ENCODE results near the gene NBEA.
"Not testable (repeated sequence)": the region's sequence is repeated elsewhere in the genome, so short reads cannot be mapped to it uniquely, and the experiment has no call there.

NBEA gene

DNA sequence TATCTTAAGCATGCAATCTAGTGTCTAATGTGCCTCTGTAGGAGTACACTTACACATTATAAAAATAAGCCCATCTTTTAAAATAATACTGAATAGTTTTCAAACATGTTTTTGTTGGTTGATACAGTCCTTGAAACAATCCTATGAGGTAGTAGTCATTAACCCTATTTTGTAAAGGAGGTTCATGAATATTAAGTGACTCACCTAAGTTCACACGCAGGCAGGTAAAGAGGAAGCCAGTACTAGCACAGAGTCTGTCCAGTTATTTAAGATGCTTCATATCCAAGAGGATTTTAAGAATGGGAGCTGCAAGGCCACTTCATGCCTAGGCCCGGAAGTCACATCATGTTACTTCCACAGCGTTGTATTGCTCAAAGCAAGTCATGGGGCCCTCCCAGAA lies 655.4 kb downstream of the NBEA start:
- DNase-seq: no peak

DNA sequence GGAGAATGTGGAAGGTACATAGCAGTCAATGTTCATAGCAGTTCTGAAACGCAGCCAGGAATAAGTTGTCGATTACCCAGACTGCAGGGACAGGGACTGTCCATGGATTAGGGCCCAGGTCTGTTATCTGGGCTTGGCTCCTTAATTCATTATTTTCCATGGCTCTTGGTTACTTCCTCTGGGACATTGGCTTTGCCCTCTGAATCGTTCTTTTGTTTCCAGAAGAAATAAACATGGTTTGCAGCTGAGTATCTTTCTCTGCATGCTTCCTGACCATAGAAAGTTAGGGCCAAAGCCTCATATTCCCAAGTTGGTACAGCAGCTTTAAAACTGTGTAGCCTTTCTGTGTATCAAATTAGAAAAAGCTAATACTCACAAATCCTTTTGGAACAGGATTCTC lies 656.2 kb downstream of the NBEA start:
- no peak for DNase-seq

DNA sequence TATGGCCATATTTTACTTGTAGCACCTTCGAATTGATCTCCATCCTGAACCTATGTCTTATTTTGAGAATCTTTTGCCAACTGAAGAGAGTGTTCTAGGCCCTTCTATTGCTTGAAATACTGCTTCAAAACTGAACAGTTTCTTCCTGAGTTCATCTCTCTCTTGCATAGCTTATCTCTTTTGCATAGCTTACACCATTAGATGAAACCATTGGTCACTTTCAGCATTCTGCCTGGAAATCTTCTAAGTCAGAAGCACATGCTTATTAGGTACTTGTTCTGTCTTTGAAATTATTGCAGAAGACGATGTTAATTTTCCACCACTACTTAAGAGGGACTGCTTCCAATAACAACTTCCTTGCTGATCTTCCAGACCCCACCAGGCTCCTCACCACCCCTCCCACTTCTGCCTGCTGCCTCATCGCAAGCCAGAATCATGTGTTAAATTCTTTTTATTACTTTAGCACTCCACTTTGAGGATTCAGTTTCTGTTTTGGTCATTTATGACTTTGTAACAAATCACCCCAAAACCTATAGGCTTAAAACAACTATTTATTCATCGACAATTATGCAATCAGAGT lies 656.8 kb downstream of the NBEA start:
- DNase-seq: no peak

DNA sequence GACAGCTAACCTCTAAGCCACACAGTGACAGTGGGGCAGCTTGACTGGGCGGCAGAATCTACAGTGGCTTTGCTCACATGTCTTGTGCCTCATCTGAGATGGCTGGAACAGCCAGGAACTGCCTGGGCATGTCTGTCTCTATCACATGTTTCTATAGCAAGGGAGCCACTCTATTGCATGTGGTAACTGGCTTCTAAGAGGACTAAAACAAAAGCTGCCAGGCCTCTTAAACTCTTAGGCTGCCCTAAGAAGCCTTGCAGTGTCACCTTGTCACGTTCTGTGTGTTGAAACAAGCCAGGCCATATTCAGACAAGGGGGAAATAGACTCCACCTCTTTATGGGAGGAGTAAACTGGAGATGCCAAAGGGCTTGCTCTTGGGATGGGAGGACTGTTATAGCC lies 657.3 kb downstream of the NBEA start:
- no peak for DNase-seq

DNA sequence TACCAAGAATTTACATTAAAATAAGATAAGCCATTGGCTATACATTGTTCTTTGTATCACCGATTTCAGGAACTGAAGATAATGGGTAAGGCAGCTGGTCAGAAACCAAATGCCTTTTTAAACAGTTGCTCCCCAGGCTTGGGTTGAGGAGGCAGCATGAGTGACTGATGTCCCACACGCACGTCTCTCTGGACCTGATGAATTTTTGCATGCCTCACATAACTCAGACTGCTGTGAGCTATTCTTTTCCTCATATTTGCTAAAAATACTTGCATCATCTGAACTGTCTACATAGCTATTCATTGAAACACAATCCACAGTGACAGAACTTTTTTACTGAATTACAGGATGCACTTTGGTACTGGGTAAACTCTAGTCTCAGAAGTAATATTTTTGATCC lies 658.1 kb downstream of the NBEA start:
- no peak for DNase-seq

DNA sequence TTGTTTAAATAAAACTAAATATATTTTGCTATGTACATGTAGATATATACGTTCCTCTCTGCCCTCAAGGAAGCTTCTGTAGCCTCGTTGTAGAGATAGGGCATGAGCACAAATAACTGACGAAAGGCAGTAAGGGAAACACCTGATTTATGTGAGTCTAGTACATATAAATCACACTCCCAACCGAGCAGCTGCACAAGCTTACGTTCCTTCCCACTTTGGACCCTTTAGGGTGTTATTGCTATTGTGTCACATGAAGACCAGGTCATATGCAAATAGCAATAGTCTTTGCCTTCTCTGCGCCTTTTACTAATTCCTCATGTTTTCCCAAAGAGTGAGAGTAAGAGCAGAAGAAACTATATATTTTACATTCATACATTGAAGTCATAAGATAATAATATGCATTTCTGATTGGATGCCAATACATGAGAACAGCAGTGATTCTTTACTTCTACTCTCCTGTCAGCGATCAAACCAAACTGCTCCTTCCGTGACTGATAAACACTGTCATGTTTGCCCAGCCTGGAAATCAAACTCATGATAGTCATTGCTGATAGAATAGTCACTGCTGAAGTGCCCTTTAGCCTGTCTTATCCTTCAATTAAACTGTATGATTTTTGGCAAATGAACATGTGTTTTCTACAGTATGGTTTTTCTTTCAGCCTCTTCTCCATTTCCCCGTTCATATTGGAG lies 661.7 kb downstream of the NBEA start:
- DNase-seq: no peak

DNA sequence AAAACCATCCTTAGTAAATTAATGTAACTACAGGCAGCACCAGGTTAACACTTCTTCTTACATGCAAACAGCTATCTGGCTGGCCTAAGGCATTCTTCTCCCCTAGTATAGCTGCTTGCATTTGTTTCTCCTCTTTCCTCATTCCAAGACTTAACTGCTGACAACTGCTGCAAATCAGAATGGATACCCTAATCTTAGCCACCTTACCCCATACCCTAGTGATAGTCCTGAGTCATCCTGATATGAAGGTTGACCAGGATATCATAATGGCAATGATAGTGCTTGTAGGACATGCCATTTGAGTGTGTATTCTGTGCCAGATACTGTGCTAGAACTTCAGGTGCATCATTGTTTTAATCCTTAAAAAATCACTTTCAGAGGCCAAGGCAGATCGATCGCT lies 672.6 kb downstream of the NBEA start:
- no peak for DNase-seq

DNA sequence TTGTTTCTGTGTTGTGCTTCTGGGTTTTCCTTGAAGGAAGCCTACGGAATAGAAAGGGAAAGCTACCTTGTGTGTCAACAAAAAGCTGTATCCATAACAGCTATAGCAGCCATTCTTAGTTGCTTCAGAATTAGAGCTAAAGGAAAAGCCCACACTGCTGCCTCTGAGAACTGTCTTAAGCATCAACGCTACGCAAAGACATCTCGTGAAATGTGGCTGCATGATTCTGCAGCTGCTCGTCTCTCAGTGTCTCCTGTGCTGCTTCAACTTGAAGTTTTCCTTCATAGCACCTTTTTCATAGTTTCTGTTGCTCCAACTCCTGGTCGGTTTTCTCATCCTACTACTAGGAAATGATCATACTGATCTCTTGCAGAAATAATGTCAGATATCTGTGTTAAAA lies 675.4 kb downstream of the NBEA start:
- no peak for DNase-seq

DNA sequence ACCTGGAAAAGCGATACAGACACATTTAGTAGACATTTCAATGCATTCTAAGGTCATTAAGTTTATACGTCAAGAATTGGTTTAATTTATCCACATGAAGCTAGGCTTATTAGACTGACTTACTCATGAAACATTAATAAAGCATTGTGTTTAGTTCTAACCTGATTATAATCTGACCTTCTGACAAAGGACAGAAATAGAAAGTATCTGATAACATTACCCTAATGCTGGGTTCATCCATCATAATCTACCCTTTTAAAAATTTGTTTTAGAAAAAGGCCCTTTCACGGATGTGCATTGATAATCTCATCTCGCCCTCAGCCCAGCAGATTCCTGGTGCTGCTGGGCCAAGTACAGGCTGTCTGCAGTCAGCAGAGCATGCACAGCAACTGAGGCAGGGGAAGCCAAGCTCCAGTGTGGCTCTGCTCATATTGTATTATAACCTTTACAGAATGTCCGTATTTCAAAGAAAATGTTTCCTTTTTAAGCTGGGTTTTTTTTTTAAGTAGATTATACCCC lies 676.6 kb downstream of the NBEA start:
- no peak for DNase-seq

DNA sequence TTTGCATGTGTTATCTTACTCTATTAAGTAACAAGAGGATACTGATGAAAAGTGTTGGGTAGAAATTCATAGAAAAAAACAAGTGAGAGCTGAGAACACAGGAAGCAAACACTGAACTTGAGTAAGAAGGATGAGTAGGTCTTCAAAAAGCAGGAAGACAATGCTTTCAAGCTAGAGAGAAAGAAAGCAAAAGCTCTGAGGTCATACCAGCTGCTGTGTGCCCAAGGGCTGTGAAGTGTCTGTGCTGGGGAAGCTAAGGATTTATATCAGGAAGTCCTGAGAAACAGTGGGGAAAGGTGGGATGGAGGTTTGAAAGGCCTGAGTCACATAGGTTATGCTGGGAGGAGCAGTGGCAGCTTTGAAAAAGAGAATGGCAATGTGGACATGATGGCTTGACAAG lies 679.9 kb downstream of the NBEA start:
- DNase-seq: peak; percentile 1

DNA sequence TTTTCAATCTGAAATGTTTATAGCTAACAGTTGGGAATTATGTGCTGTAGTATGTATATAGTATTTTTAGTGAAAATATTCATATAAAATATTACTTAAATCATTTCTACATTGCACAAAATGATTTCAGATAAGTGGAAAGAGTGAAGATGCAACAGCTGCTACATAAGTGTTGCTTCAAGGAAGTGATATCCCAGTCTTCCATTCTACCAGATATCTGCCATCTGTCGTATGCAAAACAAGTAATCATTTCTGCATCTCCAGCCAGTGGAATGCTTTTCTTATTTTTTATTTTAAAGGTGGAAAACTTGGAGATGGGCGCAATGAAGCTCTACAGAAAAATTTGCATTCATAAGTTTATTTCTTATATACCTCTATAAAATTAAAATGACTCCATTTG lies 687.0 kb downstream of the NBEA start:
- DNase-seq: no peak

DNA sequence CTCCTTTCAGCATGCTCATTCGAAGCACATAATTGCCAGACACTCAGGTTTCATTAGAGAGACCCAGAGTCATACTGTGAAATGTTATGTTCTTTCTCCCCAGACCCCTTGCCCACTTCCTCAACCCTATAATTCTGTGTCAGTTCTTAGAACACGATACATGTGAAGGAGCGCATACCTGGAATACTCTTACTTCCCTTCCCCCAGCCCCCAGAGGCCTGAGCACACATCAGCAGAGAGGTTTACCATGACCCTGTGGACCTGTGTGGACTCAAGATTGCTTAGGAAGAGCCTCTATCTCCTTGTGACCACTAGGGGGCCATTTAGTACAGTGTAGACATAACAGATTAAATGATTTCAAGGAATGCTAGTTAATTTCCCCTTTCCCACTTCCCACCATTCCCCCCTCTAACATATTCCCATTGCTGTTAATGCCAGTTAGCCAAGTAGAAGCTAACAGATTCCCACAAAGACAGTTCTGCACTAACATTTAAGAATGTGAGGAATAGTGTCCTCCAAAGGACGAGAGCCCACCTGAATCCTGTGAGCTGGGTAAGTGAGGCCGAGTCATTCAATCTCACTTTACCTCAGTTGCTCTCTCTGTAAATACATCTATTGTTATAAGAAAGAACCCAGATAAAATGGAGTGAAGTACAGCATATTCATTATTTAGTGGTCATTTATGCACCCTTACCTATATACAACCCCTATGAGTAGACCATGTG lies 688.6 kb downstream of the NBEA start:
- DNase-seq: peak; percentile 48

DNA sequence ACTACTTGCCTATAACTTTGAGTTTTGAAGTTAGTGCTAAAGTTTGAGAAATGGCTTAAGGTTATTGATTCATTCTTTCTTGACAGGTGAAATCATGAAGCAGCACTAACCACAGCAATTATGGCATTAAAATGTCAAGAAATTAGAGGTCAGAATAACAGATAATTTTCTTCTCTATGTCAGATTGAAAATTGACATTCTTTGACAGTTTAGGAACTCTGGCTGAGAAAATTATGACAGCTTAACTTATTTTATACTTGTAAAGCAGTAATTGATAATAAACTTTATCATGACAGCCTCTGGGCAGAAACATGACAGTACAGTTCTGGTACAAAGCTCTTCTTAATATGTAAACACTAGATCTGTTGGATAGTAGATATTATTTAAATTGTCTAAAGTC lies 689.6 kb downstream of the NBEA start:
- DNase-seq: no peak

DNA sequence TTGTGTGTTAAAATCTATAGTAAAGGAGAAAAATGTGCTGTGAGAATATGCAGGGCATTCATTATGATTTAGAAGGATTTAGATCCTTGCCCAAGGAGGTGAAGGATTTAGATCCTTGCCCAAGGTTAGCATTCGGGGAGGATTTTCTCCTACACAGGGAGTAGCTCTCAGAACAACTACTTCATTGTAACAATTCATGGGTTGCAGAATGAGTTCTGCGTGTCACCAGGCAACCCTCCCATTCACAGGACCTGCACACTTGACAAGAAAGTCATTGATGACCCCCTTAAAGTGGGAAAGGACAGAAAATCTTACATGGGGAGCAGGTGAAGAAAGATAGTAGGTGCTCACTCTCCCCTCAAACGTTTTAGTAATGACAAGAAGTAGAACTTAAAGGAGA lies 701.6 kb downstream of the NBEA start:
- DNase-seq: no peak

DNA sequence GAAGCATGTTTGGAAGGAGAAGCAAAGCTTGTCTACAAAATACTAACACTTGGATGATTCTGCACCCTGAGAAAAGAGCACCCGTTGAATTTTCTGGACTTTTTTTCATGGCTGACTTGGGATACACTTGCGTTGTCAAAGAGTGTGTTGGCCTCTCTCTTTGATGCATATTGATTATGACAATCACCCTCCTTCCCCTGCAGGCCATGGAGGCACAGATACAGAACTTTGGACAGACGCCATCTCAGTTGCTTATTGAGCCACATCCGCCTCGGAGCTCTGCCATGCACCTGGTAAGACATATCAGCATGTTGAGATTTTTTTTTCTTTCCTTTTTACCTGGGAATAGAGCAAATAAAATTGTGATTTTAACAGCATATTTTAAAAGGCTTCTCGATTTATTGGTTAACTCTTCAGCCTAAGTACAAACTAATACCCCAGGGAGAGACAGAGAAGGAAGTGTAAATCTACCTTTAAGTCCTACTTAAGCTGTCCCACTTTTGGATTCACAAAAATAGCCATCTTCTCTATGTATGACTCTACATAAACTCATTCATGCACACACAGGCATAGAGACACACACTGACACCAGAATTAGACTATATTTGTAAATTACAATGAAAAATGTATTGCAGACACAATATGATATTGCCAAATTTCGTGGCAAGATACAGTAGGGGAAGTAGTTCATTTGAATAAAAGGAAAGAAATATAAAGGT lies 704.1 kb downstream of the NBEA start:
- DNase-seq: no peak

DNA sequence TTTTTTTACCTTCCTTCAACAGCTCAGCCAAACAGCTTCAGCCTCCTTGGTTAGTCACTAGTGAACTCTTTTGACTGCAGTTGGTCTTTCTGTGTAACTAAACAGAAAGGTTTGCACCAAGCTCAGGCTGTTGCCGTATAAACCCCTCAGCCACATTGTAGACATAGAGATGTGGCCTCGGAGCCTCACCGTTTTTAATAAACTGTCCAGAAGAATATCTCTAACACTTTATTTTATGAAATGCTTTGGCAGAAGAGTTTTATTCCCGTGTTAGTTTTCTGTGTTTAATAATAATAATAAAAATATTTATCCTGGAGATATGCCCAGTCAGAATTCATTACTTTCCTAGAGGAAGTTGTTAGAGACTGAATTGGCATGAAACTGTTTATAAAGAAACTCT lies 706.1 kb downstream of the NBEA start:
- DNase-seq: no peak

DNA sequence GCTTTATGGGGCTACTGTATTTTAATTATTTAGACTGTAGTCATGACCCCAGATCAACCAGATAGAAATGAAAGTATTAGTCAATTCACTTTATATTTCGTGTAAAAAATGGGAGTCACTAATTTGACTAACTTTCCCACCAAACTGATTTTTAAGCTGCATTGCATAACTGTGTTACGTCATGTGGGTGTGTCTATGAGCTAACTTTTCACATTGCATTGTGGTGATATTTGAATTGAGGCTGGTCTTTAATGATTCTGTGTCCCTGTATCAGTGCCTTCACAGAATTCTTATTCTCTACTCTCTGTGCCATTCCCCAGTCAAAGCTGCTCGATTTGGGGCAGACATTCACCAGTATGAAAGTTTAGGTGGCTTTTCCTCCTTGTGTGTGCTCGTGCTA lies 707.1 kb downstream of the NBEA start:
- no peak for DNase-seq

DNA sequence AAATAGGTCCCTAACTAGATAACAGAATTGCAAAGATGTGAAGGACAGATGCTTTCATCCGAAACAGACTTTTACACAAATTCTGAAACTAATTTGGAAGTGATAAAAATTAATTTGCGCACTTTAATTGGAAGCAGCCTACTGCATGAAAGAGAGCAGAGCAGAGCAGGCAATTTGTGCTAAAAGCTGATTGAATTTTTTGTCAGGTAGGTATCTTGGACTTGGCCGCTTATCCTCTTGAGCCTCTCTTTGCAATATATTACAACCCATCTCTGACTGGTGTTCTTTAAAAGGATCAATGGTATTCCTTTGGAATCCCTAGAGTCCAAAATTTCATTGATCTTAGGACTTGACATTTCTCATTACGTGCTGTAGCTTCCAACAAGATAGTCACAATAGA lies 717.7 kb downstream of the NBEA start:
- no peak for DNase-seq

DNA sequence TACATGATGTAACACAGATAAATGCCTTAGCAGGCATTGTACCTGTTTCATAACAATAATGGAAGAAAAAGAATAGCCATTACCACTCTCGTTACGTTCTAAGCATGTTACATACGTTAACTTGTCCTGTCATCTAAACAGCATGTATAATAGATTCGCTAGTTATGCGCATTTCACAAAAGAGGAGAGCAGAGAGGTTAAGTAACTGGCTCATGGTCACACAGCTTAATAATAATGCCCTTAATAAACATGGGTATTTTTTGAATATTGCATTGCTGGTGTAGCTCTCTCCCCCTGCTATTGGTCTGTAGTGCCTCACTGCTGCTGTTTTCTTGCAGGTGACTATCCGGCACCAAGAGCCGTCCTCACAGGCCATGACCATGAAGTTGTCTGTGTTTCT lies 722.7 kb downstream of the NBEA start:
- no peak for DNase-seq

DNA sequence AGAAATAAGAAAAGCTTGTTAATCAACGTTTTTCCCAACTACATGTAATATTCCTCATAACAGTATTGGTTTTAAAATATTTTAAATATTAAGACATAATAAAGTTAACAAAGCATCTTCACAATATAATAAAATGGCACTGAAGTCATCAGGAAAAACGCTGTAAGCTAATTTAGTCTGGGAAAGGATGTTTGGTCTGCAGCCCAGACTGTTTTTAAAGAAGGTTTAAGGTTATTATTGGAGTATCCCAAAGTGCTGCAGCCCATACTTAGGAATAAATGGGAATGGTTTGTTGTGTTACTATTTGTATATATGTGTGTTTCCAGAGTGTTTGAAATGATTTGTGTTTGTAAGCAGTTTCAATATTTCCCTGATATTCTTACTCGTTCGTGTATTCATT lies 727.3 kb downstream of the NBEA start:
- no peak for DNase-seq

DNA sequence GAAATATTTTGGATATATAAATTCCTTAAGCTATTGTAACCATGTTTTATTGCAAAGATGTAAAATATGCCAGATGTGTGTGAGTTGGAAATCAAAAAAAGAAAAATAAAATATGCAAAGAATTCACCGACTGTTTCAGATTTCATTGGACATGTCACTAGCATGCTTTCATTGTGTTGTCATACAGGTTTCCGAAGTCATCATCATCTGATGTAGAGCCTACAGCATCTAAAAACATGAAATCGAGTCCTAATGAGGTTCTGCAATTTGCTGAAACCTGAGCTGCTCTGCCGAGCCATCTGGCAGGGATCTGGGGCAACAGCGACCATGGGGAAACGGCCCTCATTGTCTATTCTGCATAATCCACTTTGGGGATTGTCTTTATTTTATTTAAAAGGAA lies 730.5 kb downstream of the NBEA start:
- DNase-seq: no peak

DNA sequence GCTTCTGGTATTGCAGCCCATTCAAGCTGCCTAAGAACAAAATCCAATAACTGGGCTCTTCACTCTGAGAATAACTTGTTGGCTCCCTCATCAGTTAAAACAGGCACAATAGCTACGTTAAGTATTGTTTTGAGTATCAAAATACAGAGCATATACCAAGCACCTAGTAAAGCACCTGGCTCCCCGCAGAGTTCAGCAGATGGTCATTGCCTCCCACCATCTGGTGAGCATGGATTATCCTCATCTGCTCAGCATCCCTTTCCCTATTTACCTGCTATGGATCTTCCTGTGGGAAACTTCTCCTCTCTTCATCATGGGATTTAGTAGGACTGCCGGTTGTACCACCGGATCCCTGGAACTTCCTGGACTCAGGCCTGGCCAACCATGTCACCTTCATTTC lies 733.6 kb downstream of the NBEA start:
- DNase-seq: no peak

DNA sequence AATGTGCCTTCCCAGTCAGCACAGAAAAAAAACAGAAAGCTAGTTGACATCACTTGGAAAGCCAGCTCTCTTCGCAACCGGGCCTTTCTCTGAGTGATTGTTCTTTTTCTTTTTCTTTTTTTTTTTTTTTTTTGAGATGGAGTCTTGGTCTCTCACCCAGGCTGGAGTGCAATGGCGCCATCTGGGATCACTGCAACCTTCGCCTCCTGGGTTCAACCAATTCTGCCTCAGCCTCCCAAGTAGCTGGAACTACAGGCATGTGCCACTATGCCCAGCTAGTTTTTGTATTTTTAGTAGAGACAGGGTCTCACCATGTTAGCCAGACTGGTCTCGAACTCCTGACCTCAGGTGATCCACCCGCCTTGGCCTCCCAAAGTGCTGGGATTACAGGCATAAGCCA lies 735.8 kb downstream of the NBEA start:
- DNase-seq: not testable (repeated sequence)

DNA sequence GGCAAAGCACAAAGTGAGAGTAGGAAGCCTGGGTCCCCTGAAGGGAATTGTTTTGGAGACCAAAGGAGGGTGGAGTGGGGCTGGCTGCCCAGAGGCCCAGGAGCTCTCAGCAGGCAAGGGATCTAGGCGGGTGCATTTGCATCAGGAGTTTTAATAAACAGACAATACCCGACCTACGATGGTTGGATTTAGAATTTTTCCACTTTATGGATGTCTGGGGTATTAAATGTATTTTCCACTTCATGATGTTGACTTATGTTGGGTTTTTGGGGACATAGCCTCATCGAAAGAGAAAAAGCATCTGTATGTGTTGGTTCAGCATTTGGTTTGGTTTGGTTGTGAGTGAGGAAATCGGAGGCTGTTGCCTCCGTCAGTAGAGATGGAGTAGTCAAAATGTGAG lies 739.6 kb downstream of the NBEA start:
- DNase-seq: no peak

Measured in hematopoietic multipotent progenitor cell treated with erythropoietin and hydrocortisone succinate and interleukin-3 and kit ligand, for 8 days (in vitro differentiated cells).